GM12864 (cell line): ENCODE data around the gene AHNAK.

Experiments used
- DNase-seq: peaks from one replicate; pipeline ENCODE4 v3.0.0-alpha.2; 2011; ENCODE audit warnings: low read depth
- H3K4me3 ChIP-seq: 2 replicates; pipeline ENCODE4 v1.5.1; 2011; ENCODE audit warnings: mild to moderate bottlenecking, low read depth, low read length, control low read depth
- CTCF ChIP-seq: IDR thresholded peaks from 2 replicates; pipeline ENCODE4 v1.5.1; 2011; ENCODE audit warnings: low read depth, mild to moderate bottlenecking, moderate library complexity, low read length, control low read depth, inconsistent platforms; ENCODE audit errors: missing control alignments

Gene AHNAK

DNA sequence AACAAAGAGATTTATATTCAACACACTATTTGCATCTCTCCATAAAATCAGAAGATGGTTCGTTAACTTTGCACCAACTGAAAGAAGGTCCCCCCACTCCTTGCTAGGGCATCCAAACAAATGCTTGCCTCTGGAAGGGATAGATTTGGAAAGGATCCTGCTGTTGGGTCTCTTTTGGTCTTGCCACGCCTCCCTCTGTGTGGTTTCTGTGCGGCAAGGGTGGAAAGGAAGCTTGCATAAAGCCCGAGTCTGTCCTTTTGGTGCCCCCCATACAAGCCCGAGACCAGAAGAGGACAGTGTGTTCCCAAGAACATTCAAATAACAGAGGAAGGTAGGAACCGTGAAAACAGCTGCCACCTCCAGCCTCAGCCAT lies 112.7 kb downstream of the AHNAK start:
- no peak overlapping the region for H3K4me3 ChIP-seq
- TF ChIP-seq CTCF = no peak
- no peak for DNase-seq

DNA sequence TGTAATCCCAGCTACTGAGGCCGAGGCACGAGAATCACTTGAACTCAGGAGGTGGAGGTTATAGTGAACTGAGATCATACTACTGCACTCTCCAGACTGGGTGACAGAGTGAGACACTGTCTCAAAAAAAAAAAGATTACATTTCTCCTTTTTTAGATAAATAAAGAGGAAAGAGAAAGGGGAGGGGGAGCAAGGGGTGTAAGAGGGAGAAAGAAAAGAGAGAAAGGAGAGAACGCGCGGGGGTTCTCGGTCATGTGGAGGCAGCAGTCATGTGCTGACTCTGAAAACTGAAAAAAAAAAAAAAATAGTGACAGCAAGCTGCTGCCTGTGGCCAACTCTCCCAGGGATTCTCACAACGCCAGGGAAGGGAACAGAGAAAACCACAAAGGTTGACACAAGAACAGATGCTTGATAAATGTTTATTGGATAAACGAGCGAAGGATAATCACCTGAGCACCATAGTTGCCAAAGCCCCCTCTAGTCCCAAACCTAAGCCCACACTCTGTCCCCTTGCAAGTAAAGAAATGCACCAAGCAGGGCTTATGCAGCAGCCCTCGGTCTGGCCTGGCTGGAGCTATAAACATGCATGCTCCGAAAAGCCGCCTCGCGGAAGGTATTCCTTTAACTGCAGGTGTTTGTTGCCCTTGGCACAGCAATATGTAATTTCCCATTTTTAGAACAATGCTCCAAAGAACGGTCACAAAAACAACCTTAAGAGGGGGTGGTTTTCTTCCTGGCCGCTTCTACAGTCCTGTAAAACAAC lies 113.3 kb downstream of the AHNAK start:
- no peak for DNase-seq
- no peak for TF ChIP-seq CTCF

GRCh38 chr11:62432695-62433094 lies 113.9 kb downstream of the AHNAK start:
- H3K4me3 ChIP-seq = no peak overlapping the region

More for the DNA sequence above, 113.3 kb downstream of the AHNAK start:
- H3K4me3 ChIP-seq = no peak overlapping the region

DNA sequence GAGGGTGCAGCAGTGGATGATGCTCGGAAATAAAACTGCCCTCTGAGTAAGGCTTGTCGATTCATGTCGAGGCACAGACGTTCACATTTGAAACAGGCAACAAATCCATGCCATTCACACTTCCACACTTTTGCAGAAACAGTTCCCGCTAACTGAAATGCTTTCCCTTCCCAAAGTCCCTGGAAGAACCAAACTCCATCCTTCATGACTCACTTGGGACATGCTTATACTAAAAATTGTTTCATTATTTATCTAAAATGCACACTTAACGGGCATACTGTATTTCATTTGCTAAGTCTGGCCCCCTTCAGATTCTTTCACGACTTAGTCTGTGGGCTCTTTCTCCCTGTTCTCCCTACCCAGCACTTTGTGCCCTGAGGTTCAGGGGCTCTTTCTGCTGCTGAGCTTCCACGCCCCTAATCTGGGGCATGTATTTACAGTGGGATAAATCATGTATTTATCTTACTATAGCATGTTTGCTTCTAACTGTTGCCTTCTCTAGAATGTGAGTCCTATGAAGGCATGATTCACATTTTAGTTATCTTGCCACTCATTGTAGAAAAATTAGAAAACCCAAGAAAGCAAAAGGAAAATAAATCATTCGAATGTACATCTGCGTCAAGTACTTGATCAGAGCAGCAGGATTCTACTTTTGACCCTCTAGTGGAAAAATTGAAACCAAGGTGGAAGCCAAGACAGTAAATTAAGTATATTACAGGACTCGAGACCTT lies 115.3 kb downstream of the AHNAK start:
- DNase-seq = no peak
- no peak for TF ChIP-seq CTCF
- H3K4me3 ChIP-seq = no peak overlapping the region

More at GRCh38 chr11:62432695-62433094, 113.9 kb downstream of the AHNAK start:
- no peak for TF ChIP-seq CTCF
- no peak for DNase-seq

DNA sequence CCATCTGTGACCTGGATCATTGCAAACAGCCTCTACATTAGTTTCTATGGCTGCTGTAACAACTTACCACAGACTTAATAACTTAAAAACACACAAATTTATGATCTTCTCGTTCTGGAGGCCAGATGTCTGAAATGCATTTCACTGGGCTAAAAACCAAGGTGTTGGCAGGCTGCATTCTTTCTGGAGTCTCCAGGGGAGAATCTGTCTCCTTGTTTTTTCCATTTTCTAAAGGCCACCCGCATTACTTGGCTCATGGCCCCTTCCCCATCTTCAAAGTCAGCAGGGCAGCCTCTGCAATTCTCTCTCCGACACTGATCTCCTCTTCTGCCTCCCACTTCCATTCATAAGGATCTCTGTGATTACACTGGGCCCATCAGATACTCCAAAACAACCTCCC lies 116.2 kb downstream of the AHNAK start:
- TF ChIP-seq CTCF = no peak
- no peak overlapping the region for H3K4me3 ChIP-seq
- DNase-seq = no peak

GRCh38 chr11:62428871-62429560 lies 117.6 kb downstream of the AHNAK start:
- H3K4me3 ChIP-seq = no peak overlapping the region
- DNase-seq = no peak
- TF ChIP-seq CTCF = no peak
